HG03521 (cell line): ENCODE results near the gene ZBED6.
"Not testable (repeated sequence)": the region's sequence is repeated elsewhere in the genome, so short reads cannot be mapped to it uniquely, and the experiment has no call there.

Experiments
- ATAC-seq: cut with Tn5 transposase; IDR thresholded peaks from one replicate; pipeline ENCODE4 v1.9.1; 2021; ENCODE audit warnings: mild to moderate bottlenecking, moderate library complexity; ENCODE audit not compliant: unreplicated experiment

ZBED6 gene

GRCh38 chr1:203778146-203778545, 17.3 kb upstream of the ZBED6 start:
- ATAC-seq: no peak

GRCh38 chr1:203778789-203779188, 16.6 kb upstream of the ZBED6 start:
- no peak for ATAC-seq

DNA sequence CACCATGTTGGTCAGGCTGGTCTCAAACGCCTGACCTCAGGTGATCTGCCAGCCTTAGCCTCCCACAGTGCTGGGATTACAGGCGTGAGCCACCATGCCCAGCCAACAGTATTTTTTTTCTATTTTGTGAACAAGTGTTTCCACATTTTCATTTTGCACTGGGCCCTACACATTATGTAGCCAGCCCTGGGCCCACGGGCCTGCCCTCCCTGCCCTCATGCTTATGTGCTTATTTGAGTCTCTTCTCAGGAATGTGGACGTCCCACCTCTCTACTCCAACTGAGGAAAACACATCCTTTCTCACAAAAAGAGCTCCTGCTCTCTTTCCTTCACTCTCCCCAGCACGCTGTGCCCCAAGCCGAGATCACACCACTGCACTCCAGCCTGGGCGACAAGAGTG, 13.5 kb upstream of the ZBED6 start:
- no peak for ATAC-seq

DNA sequence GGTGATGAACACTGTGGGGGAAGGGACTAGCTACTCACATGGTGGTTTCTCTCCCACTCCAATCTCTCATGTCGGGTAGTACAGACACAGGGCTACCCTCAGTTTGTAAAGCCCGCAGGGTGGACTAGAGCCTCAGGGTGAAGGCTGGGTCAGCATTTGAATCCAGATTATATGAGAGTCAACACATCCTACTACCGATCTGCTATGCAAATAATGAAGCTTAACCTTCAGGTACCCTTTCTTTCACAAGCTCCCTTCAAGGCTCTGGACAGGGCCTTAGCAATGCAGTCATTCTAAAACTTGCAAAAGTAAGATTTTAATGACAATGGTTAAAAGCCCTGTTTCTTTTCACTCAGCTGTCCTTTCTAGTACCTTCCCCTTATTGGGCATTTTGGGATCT, 5.5 kb upstream of the ZBED6 start:
- ATAC-seq: no peak

DNA sequence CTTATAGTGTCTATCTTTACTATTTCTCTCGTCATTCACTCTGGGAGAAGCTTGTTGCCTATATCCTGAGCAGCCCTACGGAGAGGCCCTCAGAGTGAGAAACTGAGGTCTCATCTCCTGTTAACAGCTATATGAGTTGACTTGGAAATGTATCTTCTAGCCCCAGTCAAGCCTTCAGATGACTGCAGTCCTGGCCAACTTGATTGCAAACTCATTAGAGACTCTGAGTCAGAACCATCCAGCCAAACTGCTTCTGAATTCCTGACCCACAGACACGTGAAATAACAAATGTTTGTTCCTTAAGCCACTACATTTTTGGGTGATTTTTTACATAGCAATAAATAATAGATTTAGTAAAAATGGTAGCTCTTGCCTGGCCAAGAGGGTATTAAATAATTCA, 3.9 kb upstream of the ZBED6 start:
- no peak for ATAC-seq

DNA sequence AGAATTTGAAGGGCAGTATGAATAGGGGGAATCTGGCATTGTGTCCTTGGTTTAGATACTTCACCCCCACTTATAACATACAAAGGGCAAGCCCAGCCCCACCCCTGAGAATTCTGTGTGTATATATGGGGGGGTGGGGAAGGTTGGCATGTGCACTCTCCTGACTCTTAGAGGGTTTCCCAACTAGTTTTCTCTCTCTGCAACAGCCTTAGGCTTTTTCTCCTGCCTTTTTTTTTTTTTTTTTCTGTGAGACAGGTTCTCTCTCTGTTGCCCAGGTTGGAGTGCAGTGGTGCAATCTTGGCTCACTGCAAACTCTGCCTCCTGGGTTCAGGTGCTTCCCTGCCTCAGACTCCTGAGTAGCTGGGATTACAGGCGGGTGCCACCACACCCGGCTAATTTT, 2.9 kb upstream of the ZBED6 start:
- no peak for ATAC-seq

GRCh38 chr1:203793561-203793960, 1.9 kb upstream of the ZBED6 start:
- ATAC-seq: not testable (repeated sequence)

GRCh38 chr1:203794764-203795440, 521 bp upstream of the ZBED6 start:
- ATAC-seq: no peak

DNA sequence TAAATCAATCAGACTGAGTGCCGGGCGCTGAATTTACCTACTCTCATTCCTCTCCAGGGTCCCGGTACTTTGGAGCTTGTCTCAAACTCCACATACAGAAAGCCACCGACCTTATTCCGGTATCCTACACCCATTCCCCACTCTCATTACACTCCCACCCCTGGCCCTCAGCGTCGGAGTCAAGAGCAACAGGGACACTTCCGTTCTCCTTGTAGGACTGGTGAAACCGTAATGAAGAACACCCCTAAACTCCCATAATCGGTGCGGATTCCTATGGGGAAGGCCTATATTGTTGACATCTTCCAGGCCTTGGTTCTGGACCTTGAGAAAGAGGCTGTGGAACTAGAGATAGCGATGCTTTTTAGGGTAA, 798 bp downstream of the ZBED6 start:
- no peak for ATAC-seq

- ATAC-seq: no peak
These were observed 1.8 kb downstream of the ZBED6 start for GRCh38 chr1:203797216-203797615.

DNA sequence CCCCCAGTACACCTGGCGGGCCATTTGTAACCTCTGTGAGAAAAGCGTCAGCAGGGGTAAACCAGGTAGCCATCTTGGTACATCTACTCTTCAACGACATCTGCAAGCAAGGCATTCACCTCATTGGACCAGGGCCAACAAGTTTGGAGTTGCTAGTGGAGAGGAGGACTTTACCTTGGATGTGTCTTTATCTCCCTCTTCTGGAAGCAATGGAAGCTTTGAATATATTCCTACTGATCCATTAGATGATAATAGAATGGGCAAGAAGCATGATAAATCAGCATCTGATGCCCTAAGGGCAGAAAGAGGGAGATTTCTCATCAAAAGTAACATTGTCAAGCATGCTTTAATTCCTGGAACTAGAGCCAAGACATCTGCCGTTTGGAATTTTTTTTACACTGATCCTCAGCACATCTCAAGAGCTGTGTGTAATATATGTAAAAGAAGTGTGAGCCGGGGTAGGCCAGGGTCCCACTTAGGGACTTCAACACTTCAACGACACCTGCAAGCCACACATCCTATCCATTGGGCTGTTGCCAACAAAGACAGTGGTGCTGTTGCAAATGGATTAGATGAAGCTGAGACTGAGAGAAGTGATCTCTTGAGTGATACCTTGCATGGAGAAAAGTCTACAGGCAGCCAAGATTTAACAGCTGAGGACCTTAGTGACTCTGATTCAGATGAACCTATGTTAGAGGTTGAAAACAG, 2.7 kb downstream of the ZBED6 start:
- ATAC-seq: no peak

- ATAC-seq: no peak
These were observed 3.7 kb downstream of the ZBED6 start for GRCh38 chr1:203799157-203799556.

GRCh38 chr1:203799971-203800370, 4.5 kb downstream of the ZBED6 start:
- no peak for ATAC-seq

DNA sequence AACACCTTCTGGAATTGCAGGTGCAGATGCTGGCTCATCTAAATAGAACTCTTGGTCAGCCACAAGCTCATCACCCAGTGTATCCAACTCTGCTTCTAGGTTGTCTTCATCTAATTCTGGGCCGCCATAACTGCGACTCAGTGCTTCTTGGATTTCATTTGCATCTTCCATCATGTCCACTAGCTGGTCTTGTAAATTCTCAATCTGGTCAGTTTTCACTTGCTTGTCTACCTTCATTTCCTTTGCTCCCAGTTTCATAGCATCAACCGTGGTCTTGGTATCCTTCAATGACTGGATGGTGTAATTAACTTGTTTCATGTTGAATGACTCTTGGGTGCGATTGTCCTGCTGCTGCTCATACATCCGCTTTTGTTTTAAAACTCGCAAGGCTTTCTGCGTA, 10.3 kb downstream of the ZBED6 start:
- no peak for ATAC-seq

- ATAC-seq: no peak
These were observed 11.8 kb downstream of the ZBED6 start for GRCh38 chr1:203807196-203807595.

DNA sequence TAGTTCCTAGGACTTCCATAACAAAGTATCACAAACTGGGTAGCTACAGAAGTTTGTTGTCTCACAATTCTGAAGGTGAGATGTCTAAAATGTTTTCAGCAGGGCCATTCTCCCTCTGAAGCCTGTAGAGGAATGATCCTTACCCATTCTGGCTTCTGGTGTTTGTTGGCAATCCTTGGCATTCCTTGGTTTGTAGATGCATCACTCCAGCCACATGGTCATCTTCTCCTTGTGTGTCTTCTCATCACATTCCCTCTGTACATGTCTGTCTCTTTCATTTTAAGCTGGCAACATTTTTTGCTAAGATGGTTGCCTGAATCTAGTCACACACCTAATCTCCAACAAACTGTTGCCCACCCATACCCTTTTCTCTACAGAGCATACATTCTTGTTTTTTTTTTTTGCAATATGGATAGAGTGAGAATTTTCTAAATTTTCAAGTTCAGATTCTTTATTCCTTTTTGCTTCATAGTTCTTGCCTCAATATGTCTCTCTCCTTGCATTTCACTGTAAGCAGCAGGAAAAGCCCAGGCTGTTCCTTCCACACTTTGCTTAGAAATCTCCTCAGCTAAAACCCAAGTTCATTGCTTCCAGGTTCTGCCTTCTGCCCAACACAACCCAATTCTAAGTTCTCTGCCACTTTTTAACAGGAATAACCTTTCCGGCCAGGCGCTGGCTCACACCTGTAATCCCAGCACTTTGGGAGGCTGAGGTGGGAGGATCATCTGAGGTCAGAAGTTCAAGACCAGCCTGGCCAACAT, 18.3 kb downstream of the ZBED6 start:
- no peak for ATAC-seq

DNA sequence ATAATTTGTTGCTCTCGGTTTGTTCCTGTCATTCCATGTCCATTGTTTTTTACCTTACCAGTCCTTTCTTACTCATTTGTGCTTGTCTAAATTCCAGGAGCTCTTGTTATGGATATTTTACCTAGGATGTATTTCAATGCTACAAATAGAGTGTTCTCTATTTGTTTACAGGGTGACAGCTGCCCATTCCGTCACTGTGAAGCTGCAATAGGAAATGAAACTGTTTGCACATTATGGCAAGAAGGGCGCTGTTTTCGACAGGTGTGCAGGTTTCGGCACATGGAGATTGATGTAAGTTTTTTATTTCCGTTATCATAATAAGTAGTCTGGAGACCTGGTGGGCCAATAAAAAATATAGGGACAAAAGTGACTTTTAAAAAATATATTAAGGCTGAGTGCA, 23.0 kb downstream of the ZBED6 start:
- ATAC-seq: no peak

DNA sequence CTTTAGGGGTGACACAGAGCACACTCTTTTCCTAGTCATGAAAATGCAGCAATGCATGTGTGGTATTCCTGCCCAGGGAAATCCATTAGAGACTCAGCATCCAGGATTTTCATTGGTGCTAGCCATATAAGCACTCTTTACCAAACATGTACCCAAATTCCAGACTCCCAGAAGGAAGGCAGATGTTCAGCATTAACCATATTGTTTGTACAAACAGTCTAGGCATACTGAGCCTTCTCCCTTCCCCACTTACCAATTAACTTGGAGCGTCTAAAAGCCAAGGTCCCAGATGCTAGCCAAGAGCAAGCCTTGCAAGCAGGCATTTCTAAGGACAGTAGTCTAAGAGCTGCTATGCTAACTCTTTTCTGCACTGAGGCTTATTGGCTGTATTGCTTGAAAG, 27.9 kb downstream of the ZBED6 start:
- ATAC-seq: no peak

DNA sequence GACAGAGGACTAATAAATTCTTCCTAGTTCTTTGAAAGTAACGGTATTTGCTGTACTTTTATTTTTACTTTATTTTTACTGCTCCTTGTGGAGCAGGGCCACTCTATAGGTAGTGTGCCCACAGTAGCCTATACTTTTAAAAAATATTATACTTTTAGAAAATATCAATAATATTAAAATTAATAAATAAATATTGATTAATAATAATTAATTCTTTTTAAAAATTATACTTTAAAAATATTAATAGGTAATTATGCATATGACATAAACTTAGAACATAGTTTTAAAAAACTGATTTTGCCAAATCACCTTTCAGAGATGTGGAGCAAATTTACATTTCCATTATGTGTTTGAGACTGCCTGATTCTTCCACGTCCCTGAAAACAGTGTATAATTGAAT, 30.8 kb downstream of the ZBED6 start:
- no peak for ATAC-seq

DNA sequence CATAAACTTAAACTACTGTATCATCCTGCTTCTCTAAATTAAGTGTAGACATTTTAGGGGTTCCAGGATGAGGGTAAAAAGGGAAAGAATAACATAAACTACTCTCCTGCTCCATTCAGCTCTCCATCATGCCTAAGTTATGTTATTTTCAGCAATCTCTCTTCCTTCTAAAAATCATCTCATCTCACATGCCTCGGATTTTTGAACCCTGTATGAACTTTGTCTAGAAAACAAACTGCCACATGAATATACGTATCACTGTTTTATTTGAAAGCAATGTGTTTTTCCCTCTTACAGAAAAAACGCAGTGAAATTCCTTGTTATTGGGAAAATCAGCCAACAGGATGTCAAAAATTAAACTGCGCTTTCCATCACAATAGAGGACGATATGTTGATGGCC, 32.6 kb downstream of the ZBED6 start:
- ATAC-seq: no peak

DNA sequence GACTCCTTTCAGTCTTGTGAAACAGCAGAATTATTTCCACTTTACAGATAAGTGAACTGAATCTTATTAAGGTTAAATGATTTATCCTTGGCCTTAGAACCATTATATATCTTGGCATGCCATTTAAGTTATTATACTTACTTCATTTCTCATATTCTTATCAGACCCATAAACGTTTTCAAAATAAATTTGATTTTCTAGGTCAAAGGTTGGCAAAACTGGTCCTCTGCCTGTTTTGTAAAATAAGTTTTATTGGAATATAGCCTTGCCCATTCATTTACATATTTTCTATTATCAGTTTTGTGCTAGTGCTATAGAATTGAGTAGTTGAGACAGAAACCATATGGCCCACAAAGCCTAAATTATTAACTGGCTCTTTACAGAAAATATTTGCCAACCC, 33.1 kb downstream of the ZBED6 start:
- ATAC-seq: no peak

DNA sequence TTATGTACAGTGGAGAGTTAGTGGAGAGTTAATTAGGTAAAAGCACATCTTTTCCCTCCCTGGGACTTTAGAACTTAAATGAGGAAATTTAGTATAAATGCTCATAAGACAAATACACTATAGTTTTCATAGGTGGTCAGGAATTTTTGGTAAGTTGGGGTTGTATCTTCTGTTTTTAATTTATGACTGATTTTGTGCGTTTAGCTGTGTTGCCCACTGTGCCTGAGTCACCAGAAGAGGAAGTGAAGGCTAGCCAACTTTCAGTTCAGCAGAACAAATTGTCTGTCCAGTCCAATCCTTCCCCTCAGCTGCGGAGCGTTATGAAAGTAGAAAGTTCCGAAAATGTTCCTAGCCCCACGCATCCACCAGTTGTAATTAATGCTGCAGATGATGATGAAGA, 33.8 kb downstream of the ZBED6 start:
- ATAC-seq: not testable (repeated sequence)
